Suprapubic skin (tissue), 4 donors: Measurements from ENCODE around the gene EFNA2.
A peak's percentile ranks its signal among the peaks of the same experiment; 100 is the strongest.

Source experiments
- EP300 ChIP-seq: sonication (generic); formaldehyde crosslinking; IDR thresholded peaks from one replicate; pipeline ENCODE4 v1.6.1; 2017; ENCODE audit warnings: antibody characterized with exemption
- POLR2A ChIP-seq, 2 donors: fragments of 450-650 bp; IDR thresholded peaks; one replicate each; pipeline ENCODE4 v1.6.1; 2017; ENCODE audit warnings: antibody characterized with exemption in 2 of 2, mild to moderate bottlenecking in 2 of 2, moderate library complexity in 2 of 2
- POLR2AphosphoS5 ChIP-seq, 3 donors: sonication (generic); formaldehyde crosslinking; IDR thresholded peaks; one replicate each; pipeline ENCODE4 v1.6.1; 2017; ENCODE audit warnings: antibody characterized with exemption in 3 of 3
- TF ChIP-seq, protein P1 (sequence below), 2 donors: fragments of 200-600 bp in 1 of 2; fragments of 450-650 bp in 1 of 2; sonication (generic) in 1 of 2; IDR thresholded peaks; one replicate each; pipeline ENCODE4 v1.5.1; 2016 to 2019; ENCODE audit warnings: antibody characterized with exemption in 2 of 2, mild to moderate bottlenecking in 1 of 2, moderate library complexity in 1 of 2

DNA sequence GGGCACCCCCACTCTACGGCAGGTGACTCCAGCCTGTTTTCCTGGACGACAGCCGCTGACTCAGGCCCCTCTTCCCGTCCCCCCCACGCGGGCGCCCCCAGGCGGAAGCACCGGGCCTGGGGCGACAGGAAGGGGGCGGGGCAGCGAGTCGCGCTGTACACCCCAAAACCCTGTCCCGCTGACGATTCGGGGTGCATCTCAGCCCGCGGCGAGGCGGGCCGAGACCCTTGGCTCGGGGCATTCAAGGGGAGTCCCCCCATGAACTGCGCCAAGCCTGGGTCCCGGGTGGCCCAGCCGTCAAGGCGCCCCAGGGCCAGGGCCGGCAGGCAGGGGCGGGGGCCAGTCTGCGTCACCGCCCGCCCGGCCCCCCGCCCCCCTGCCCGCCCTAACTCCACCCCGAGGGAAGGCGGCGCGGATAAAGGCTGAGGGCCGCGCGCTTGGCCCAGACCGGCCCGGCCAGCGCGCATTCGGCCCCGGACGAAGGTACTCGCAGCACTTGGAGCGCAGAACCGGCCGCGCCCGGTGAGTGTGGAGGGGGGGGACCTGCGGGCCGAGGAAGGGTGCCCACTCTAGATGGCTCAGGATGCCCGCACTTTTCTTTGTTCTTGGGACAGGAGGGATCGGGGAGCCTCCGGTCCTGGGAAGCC lies 37.4 kb upstream of the EFNA2 start, which contains the start of gene MIDN:
- TF ChIP-seq POLR2A (IDR thresholded peaks at IDR 0.05) = peak; percentile 42 to 95
- TF ChIP-seq, protein P1, sequence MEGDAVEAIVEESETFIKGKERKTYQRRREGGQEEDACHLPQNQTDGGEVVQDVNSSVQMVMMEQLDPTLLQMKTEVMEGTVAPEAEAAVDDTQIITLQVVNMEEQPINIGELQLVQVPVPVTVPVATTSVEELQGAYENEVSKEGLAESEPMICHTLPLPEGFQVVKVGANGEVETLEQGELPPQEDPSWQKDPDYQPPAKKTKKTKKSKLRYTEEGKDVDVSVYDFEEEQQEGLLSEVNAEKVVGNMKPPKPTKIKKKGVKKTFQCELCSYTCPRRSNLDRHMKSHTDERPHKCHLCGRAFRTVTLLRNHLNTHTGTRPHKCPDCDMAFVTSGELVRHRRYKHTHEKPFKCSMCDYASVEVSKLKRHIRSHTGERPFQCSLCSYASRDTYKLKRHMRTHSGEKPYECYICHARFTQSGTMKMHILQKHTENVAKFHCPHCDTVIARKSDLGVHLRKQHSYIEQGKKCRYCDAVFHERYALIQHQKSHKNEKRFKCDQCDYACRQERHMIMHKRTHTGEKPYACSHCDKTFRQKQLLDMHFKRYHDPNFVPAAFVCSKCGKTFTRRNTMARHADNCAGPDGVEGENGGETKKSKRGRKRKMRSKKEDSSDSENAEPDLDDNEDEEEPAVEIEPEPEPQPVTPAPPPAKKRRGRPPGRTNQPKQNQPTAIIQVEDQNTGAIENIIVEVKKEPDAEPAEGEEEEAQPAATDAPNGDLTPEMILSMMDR (IDR thresholded peaks at IDR 0.05) = no peak
- no peak for TF ChIP-seq EP300
- peak in 2 of 3 donors; percentile 24 to 82 for TF ChIP-seq POLR2AphosphoS5 (IDR thresholded peaks at IDR 0.05)
